Epithelial cell of esophagus (primary cell): ENCODE results near the gene HK1.

Experiments
- DNase-seq: peaks from one replicate; pipeline ENCODE4 v3.0.0; 2010; ENCODE audit warnings: low read depth
- H3K4me3 ChIP-seq: 2 replicates; pipeline ENCODE4 v1.5.1; 2011; ENCODE audit warnings: mild to moderate bottlenecking, low read length, control low read depth
- TF ChIP-seq, protein P1 (sequence below): IDR thresholded peaks from 2 replicates; pipeline ENCODE4 v1.5.1; 2011; ENCODE audit warnings: low read depth, mild to moderate bottlenecking, low read length, control low read depth, inconsistent platforms; ENCODE audit not compliant: insufficient read depth; ENCODE audit errors: missing control alignments

HK1 gene

DNA sequence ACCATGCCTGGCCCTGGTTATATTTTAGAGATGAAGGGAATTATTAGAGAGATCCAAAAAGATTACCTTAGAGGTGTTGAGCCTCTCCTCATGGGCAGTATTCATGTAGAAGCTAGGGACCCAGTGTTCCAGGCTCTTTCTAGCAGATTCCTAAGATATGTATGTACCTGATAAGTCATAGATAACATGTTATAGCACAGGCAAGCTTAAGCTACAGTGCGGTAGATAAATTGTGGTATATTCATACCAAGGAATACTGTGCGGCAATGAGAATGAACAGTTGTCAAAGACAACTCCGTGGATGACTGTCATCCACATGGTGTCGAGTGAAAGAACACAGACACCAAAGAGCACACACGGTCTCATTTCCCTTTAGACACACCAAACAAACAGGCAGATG, 85.4 kb downstream of the HK1 start:
- no peak overlapping the region for H3K4me3 ChIP-seq
- peak; percentile 53 for DNase-seq
- TF ChIP-seq, protein P1, sequence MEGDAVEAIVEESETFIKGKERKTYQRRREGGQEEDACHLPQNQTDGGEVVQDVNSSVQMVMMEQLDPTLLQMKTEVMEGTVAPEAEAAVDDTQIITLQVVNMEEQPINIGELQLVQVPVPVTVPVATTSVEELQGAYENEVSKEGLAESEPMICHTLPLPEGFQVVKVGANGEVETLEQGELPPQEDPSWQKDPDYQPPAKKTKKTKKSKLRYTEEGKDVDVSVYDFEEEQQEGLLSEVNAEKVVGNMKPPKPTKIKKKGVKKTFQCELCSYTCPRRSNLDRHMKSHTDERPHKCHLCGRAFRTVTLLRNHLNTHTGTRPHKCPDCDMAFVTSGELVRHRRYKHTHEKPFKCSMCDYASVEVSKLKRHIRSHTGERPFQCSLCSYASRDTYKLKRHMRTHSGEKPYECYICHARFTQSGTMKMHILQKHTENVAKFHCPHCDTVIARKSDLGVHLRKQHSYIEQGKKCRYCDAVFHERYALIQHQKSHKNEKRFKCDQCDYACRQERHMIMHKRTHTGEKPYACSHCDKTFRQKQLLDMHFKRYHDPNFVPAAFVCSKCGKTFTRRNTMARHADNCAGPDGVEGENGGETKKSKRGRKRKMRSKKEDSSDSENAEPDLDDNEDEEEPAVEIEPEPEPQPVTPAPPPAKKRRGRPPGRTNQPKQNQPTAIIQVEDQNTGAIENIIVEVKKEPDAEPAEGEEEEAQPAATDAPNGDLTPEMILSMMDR = no peak

DNA sequence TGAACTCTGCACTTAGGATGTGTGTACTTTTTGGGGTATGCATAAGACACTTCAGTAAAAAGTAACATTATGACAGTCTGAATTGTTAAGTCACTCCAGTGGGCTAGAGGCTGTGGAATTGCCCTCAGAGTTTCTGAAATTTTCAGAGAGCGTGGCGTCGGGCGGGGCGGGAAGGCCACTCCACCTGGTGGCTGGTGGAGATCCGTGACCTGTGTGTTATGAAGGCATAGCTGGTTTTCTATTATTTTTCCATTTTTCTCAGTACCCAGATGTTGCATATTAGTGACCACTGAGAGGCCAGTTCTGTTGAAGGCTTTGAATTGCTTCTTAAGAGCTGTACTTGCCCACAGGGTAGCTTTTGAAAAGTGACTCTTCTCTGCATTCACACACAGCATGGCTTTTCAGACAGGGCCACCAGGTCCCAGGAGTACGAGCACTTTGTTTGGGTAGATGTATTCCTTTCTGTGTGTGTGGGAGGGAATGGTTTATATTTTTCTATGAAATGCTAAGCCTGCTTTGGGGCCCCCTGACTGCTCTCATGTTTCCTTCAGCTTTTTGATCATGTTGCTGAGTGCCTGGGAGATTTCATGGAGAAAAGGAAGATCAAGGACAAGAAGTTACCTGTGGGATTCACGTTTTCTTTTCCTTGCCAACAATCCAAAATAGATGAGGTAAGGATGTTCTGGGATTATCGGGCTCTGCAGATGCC, 86.1 kb downstream of the HK1 start:
- DNase-seq = no peak
- TF ChIP-seq, protein P1 = no peak
- no peak overlapping the region for H3K4me3 ChIP-seq

DNA sequence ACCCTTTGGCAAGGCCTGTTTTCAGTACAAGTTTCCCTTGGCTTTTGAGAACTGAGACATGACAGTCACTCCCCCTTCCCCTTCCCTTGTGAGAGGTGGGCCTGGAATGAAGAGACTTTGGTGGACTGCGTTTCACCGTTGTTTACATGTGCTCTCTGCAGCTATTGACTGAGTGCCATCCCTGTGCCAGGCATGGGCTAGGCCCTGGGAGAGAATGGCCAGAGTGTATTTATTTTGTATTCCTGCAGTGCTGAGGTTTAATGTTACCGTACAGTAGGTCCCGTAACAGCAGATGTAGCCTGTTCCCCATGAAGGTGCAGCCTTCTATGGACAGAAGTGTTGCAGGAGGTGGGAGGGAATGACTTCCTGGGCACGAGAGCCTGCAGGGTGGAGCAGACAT, 88.4 kb downstream of the HK1 start:
- no peak for DNase-seq
- TF ChIP-seq, protein P1 = no peak
- no peak overlapping the region for H3K4me3 ChIP-seq

DNA sequence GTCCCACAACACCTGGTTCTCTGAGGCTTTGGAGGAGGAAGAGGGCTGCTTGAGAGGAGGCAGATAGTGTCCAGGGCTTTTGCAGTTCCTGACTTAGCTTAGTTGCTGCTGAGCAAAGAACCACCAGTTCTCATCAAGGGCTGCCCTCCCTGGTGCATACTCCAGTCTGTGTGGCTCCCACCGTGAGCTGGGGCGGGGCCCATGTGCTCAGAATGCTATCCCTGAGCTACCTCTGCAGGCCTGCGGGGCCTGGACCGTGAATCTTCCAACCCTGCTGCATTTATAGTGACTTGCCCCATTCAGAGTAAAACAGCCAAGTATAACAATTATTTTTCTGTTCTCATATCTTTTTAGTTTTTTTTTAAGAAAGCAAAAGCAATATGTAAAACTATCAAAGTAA, 89.2 kb downstream of the HK1 start:
- no peak overlapping the region for H3K4me3 ChIP-seq
- TF ChIP-seq, protein P1 = no peak
- no peak for DNase-seq

DNA sequence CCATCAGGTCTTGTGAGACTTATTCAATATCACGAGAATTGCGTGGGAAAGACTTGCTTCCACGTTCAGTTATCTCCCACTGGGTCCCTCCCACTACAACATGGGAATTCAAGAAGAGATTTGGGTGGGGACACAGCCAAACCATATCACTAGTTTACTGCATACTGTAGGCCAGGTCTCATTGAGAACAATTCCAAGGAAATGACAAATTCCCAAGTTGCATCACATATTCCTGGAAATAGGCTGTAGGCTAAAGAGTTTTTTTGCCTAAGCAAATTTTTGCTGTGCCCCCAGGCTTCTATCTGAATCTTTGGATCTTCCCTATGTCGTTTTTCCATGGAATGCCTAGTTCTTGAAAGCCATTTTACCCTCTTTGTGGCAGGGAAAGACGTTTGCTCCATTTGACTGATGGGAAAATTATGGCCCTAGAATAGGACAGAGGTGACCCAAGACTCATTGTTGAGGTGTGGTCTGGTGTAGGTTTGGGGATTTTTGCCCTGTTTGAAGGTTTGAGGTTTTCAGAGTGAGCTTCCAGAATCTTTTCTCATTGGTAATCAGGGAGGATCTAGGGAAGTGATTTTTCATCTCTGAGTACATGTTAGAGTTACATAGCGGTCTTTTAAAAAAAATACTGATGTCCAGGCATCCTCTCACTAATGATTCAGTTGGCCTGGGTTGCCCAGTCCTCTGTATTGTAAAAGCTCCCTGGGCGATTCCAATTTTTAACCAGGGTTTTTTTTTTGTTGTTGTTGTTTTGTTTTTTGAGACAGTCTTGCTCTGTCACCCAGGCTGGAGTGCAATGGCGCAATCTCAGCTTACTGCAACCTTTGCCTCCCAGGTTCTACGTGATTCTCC, 94.1 kb downstream of the HK1 start:
- H3K4me3 ChIP-seq = no peak overlapping the region
- TF ChIP-seq, protein P1 = no peak
- peak; percentile 43 for DNase-seq

DNA sequence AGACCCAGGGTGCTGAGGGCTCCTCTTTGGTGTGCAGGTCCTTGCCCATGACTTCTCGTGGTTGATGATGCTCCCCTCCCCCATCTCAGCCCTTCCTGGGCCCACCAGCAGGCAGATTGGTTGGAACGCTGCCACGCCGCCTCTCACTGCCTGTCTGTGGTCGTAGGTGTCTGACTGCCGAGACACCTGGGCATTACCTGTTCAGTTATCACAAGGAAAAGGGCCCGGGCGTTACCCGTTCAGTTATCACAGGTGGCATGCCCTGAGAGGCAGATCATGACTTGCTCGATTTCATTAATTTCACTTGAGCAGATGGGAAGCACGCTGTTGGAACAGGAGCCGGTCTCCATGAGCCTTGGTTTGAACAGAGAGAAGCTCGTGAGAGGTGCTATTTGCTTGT, 95.9 kb downstream of the HK1 start:
- H3K4me3 ChIP-seq = no peak overlapping the region
- TF ChIP-seq, protein P1 = no peak
- DNase-seq = no peak
